ENCODE results near the gene SEC16B.

- TF ChIP-seq CTCF (IDR thresholded peaks at IDR 0.05; ENCODE audit: control extremely low read depth in 1 of 3, insufficient read depth in 1 of 3, low read depth in 1 of 3, low read length in 3 of 3) (no peak), CREB1 (IDR thresholded peaks at IDR 0.05) (no peak), EGR1 (IDR thresholded peaks at IDR 0.05; ENCODE audit: borderline replicate concordance, low read depth, low read length) (no peak), USF2 (IDR thresholded peaks at IDR 0.05; ENCODE audit: low read length) (no peak), KDM4A (IDR thresholded peaks at IDR 0.05; ENCODE audit: low read depth, low read length, severe bottlenecking) (no peak), EP300 (IDR thresholded peaks at IDR 0.05; ENCODE audit: borderline replicate concordance in 1 of 2, low read depth in 2 of 2, low read length in 2 of 2) (no peak), TBP (IDR thresholded peaks at IDR 0.05; ENCODE audit: low read depth, low read length) (no peak), POLR2AphosphoS5 (IDR thresholded peaks at IDR 0.05; ENCODE audit: low read depth, low read length) (no peak), EZH2 (IDR thresholded peaks at IDR 0.05; ENCODE audit: low read depth, low read length, severe bottlenecking) (no peak)
Observed at GRCh38 chr1:178010674-178011464, 41.0 kb upstream of the SEC16B start.

Measured in H1 (cell line).